HCT116 (cell line): ENCODE measurements around the gene RASA2. TPM values are rescaled to one million over a fixed set of nuclear protein-coding genes. Genes with fewer than 3 reads are reported as not detected.

Source experiments
- ATAC-seq: fragments of 200-7000 bp; cut with Tn5 transposase; 2 replicates; pipeline ENCODE4 v1.9.1; 2020; ENCODE audit warnings: mild to moderate bottlenecking, moderate library complexity
- BruUV-seq: library from RNA; stranded (reverse); fragments of 400-500 nt; replicated peaks from 2 replicates; lab custom pipeline; 2021; lab: Mats Ljungman, UMichigan
- CTCF ChIA-PET: fragments of 300-600 bp; sonication (Branson Sonifier 250); formaldehyde crosslinking; loops from one replicate; lab custom pipeline; 2021; ENCODE audit warnings: antibody characterized with exemption; lab: Charles Lee
- POLR2A ChIA-PET: fragments of 300-600, 350-600 bp; sonication (Branson Sonifier 250); formaldehyde crosslinking; loops from one replicate; lab custom pipeline; 2021; ENCODE audit warnings: antibody characterized with exemption; lab: Charles Lee
- RAD21 ChIA-PET, 2 experiments: fragments of 300-600 bp; sonication (Branson Sonifier 250); formaldehyde crosslinking; loops; one replicate each; lab custom pipeline; 2023; ENCODE audit warnings: low total read pairs in 2 of 2; ENCODE audit not compliant: uncharacterized antibody in 2 of 2, unreplicated experiment in 2 of 2, low non-redundant PET in 1 of 2; lab: Charles Lee
- DNase-seq: peaks from one replicate; pipeline ENCODE4 v3.0.0-alpha.2; 2010; ENCODE audit warnings: low read depth, low spot score
- H2AFZ ChIP-seq: fragments of 200-600 bp; shearing (Covaris generic), sonication (generic); 2 replicates; pipeline ENCODE4 v1.6.1; 2017; ENCODE audit warnings: low read depth, mixed run types, mixed read lengths, antibody characterized with exemption, low read length; ENCODE audit not compliant: poor library complexity, severe bottlenecking
- H3K27ac ChIP-seq: 2 replicates; pipeline ENCODE4 v1.5.1; 2012; ENCODE audit warnings: low read depth, low read length
- H3K27me3 ChIP-seq: fragments of 200-600 bp; sonication (generic); 2 replicates; pipeline ENCODE4 v1.6.1; 2016; ENCODE audit warnings: mixed run types, low read length, mixed read lengths; ENCODE audit not compliant: insufficient read depth
- H3K36me3 ChIP-seq, 2 experiments: fragments of 200-500 bp in 1 of 2; fragments of 200-600 bp in 1 of 2; sonication (Bioruptor generic) in 1 of 2; sonication (generic) in 1 of 2; 2 replicates each; pipeline versions ENCODE4 v1.5.1 to v1.6.1; 2014 to 2016; ENCODE audit warnings: low read length in 2 of 2, inconsistent platforms in 1 of 2, mixed read lengths in 1 of 2, mixed run types in 1 of 2; ENCODE audit not compliant: insufficient read depth in 2 of 2, control insufficient read depth in 1 of 2
- H3K4me1 ChIP-seq, 2 experiments: fragments of 200-600 bp in 1 of 2; sonication (generic) in 1 of 2; 2 replicates each; pipeline versions ENCODE4 v1.5.1 to v1.6.1; 2012 to 2017; ENCODE audit warnings: low read length in 2 of 2, inconsistent platforms in 1 of 2, mild to moderate bottlenecking in 1 of 2, mixed read lengths in 1 of 2, mixed run types in 1 of 2, moderate library complexity in 1 of 2; ENCODE audit not compliant: insufficient read depth in 2 of 2, control insufficient read depth in 1 of 2
- H3K4me2 ChIP-seq: fragments of 200-600 bp; sonication (generic); 2 replicates; pipeline ENCODE4 v1.6.1; 2017; ENCODE audit warnings: mixed run types, low read length, mixed read lengths
- H3K4me3 ChIP-seq, 2 experiments: fragments of 200-600 bp in 1 of 2; sonication (generic) in 1 of 2; replicated peaks in 1 of 2; 2 replicates each; pipeline ENCODE4 v1.5.1; 2011 to 2016; ENCODE audit warnings: low read length in 2 of 2, control low read depth in 1 of 2, low read depth in 1 of 2, mild to moderate bottlenecking in 1 of 2, mixed read lengths in 1 of 2, mixed run types in 1 of 2
- H3K79me2 ChIP-seq: fragments of 200-600 bp; sonication (generic); 2 replicates; pipeline ENCODE4 v1.6.1; 2017; ENCODE audit warnings: mild to moderate bottlenecking, mixed run types, low read length, moderate library complexity, mixed read lengths; ENCODE audit not compliant: insufficient read depth
- H3K9ac ChIP-seq: fragments of 200-600 bp; sonication (generic); 2 replicates; pipeline ENCODE4 v1.6.1; 2016; ENCODE audit warnings: low read length, mixed read lengths
- H3K9me2 ChIP-seq: fragments of 200-600 bp; sonication (generic), shearing (Covaris generic); 2 replicates; pipeline ENCODE4 v1.6.1; 2017; ENCODE audit warnings: mixed run types, mild to moderate bottlenecking, moderate library complexity; ENCODE audit not compliant: insufficient read depth
- H3K9me3 ChIP-seq, 2 experiments: fragments of 200-500 bp in 1 of 2; fragments of 200-600 bp in 1 of 2; sonication (Bioruptor generic) in 1 of 2; sonication (generic) in 1 of 2; 2 replicates each; pipeline ENCODE4 v1.6.1; 2014 to 2017; ENCODE audit warnings: low read length in 2 of 2, mixed read lengths in 2 of 2, inconsistent platforms in 1 of 2, low read depth in 1 of 2, mild to moderate bottlenecking in 1 of 2, mixed run types in 1 of 2, moderate library complexity in 1 of 2; ENCODE audit not compliant: control insufficient read depth in 1 of 2, insufficient read depth in 1 of 2
- H4K20me1 ChIP-seq: fragments of 200-600 bp; sonication (generic), shearing (Covaris generic); 2 replicates; pipeline ENCODE4 v1.6.1; 2017; ENCODE audit warnings: mixed run types, mild to moderate bottlenecking, moderate library complexity; ENCODE audit not compliant: insufficient read depth
- JUND ChIP-seq: IDR thresholded peaks from 2 replicates; pipeline ENCODE4 v1.6.1; 2012
- POLR2A ChIP-seq: IDR thresholded peaks from 2 replicates; pipeline ENCODE4 v1.7.0; 2011; ENCODE audit warnings: borderline replicate concordance; ENCODE audit not compliant: insufficient read depth, insufficient read length; ENCODE audit errors: extremely low read depth
- POLR2AphosphoS5 ChIP-seq: IDR thresholded peaks from 2 replicates; pipeline ENCODE4 v1.6.1; 2011; ENCODE audit warnings: mild to moderate bottlenecking, low read depth, low read length, moderate library complexity
- RAD21 ChIP-seq: IDR thresholded peaks from 2 replicates; pipeline ENCODE4 v1.6.1; 2012; ENCODE audit warnings: low read depth, mild to moderate bottlenecking
- REST ChIP-seq: IDR thresholded peaks from 2 replicates; pipeline ENCODE4 v1.6.1; 2012; ENCODE audit warnings: low read depth
- ZBTB33 ChIP-seq: IDR thresholded peaks from 2 replicates; pipeline ENCODE4 v1.6.1; 2011; ENCODE audit warnings: mild to moderate bottlenecking, low read length, moderate library complexity; ENCODE audit not compliant: insufficient replicate concordance; ENCODE audit errors: extremely low read depth
- intact Hi-C: fragments of 100-400 bp; cut with micrococcal nuclease; formaldehyde crosslinking; loops from 2 replicates; pipeline ENCODE4 v1.10.0; 2022
- total RNA-seq: library from RNA; stranded (reverse); gene quantifications from one replicate; pipeline ENCODE4 v1.2.1, GENCODE V29; 2021; ENCODE audit not compliant: unreplicated experiment

The RASA2 gene
- total RNA-seq, 1 experiment from 2014 or later: 12.8 TPM

GRCh38 chr3:141605883-141606282 lies 119.1 kb downstream of the RASA2 start:
- RAD21 ChIA-PET: no interaction called here
- BruUV-seq: no TSS peak

More at GRCh38 chr3:141605883-141606282, 119.1 kb downstream of the RASA2 start:
- TF ChIP-seq POLR2AphosphoS5 (no peak), JUND (no peak), REST (no peak), ZBTB33 (no peak), POLR2A (no peak), RAD21 (no peak)
- Histone ChIP-seq H3K4me2 (no peak overlapping the region), H2AFZ (no peak overlapping the region), H4K20me1 (no peaks in the 10 kb centered on the region), H3K27ac (no peak overlapping the region), H3K27me3 (no peaks in the 10 kb centered on the region), H3K4me3 (no peak overlapping the region), H3K79me2 (no peaks in the 10 kb centered on the region), H3K9me2 (no peaks in the 10 kb centered on the region), H3K4me1 (no peaks in the 10 kb centered on the region), H3K9me3 (0 out of 4 replicates have a peak, but pooled peaks cover 0 to 6% of the 10 kb centered on the region in 2 experiments), H3K36me3 (peaks cover 5 to 8% of the 10 kb centered on the region in 2 experiments; a peak in 3 of 4 replicates), H3K9ac (no peak overlapping the region)
- CTCF ChIA-PET: no interaction called here
- POLR2A ChIA-PET: no interaction called here
- no peak for DNase-seq
- intact Hi-C loops: no loop called here
- ATAC-seq: no peak
